Vagina (tissue), 2 donors: Measurements from ENCODE around the gene AKAP10. TPM values are rescaled to one million over a fixed set of nuclear protein-coding genes. Genes with fewer than 3 reads are reported as not detected.
A peak's percentile ranks its signal among the peaks of the same experiment; 100 is the strongest.

ENCODE experiments used
- DNase-seq, 2 donors: peaks; one replicate each; pipeline ENCODE4 v3.0.0-alpha.2; 2017; ENCODE audit errors: extremely low spot score in 2 of 2
- H3K27ac ChIP-seq: fragments of 200-600 bp; sonication (generic); one replicate; pipeline ENCODE4 v1.5.1; 2019
- H3K27me3 ChIP-seq: fragments of 200-600 bp; sonication (generic); one replicate; pipeline ENCODE4 v1.5.1; 2019
- H3K36me3 ChIP-seq, 2 donors: fragments of 200-600 bp; sonication (generic); one replicate each; pipeline ENCODE4 v1.5.1; 2017 to 2019
- H3K4me1 ChIP-seq: fragments of 200-600 bp; sonication (generic); one replicate; pipeline ENCODE4 v1.5.1; 2019
- H3K4me3 ChIP-seq, 2 donors: fragments of 200-600 bp; sonication (generic); 1 replicate in 1 of 2; 2 replicates in 1 of 2; pipeline ENCODE4 v1.5.1; 2016 to 2019
- H3K9me3 ChIP-seq: fragments of 200-600 bp; sonication (generic); one replicate; pipeline ENCODE4 v1.5.1; 2019
- POLR2A ChIP-seq, 2 donors: fragments of 450-650 bp; IDR thresholded peaks; one replicate each; pipeline ENCODE4 v1.6.1; 2017; ENCODE audit warnings: antibody characterized with exemption in 2 of 2, mild to moderate bottlenecking in 2 of 2, moderate library complexity in 2 of 2
- POLR2AphosphoS5 ChIP-seq, 2 donors: sonication (generic); formaldehyde crosslinking; IDR thresholded peaks; one replicate each; pipeline ENCODE4 v1.9.0; 2017; ENCODE audit warnings: antibody characterized with exemption in 2 of 2, mild to moderate bottlenecking in 2 of 2, low read depth in 1 of 2; ENCODE audit not compliant: insufficient read depth in 1 of 2
- intact Hi-C: fragments of 100-400 bp; cut with DNase I; formaldehyde crosslinking; loops from one replicate; pipeline ENCODE4 v1.15.1; 2023
- total RNA-seq: library from RNA; depleted of rRNA; stranded (reverse); fragments of >200 nt; gene quantifications from one replicate; pipeline ENCODE4 v1.2.3, GENCODE V29; 2016
- TF ChIP-seq, protein P1 (sequence below), 3 experiments: fragments of 450-650 bp in 2 of 3; fragments of 200-600 bp in 1 of 3; sonication (generic) in 1 of 3; IDR thresholded peaks; one replicate each; pipeline ENCODE4 v1.5.1; 2017 to 2019; ENCODE audit warnings: antibody characterized with exemption in 3 of 3, mild to moderate bottlenecking in 2 of 3, moderate library complexity in 2 of 3

Gene AKAP10
- total RNA-seq, 1 donor from 2014 or later = 23.3 TPM

GRCh38 chr17:19877364-19877945 is 100.2 kb downstream of the AKAP10 start:
- Histone ChIP-seq H3K9me3 (no peaks in the 10 kb centered on the region), H3K36me3 (no peaks in the 10 kb centered on the region), H3K4me3 (no peak overlapping the region), H3K27ac (no peak overlapping the region), H3K27me3 (no peaks in the 10 kb centered on the region), H3K4me1 (no peaks in the 10 kb centered on the region)
- TF ChIP-seq POLR2AphosphoS5 (IDR thresholded peaks at IDR 0.05; ENCODE audit: insufficient read depth in 1 of 2, low read depth in 1 of 2) (no peak), POLR2A (IDR thresholded peaks at IDR 0.05) (no peak)
- TF ChIP-seq, protein P1, sequence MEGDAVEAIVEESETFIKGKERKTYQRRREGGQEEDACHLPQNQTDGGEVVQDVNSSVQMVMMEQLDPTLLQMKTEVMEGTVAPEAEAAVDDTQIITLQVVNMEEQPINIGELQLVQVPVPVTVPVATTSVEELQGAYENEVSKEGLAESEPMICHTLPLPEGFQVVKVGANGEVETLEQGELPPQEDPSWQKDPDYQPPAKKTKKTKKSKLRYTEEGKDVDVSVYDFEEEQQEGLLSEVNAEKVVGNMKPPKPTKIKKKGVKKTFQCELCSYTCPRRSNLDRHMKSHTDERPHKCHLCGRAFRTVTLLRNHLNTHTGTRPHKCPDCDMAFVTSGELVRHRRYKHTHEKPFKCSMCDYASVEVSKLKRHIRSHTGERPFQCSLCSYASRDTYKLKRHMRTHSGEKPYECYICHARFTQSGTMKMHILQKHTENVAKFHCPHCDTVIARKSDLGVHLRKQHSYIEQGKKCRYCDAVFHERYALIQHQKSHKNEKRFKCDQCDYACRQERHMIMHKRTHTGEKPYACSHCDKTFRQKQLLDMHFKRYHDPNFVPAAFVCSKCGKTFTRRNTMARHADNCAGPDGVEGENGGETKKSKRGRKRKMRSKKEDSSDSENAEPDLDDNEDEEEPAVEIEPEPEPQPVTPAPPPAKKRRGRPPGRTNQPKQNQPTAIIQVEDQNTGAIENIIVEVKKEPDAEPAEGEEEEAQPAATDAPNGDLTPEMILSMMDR (IDR thresholded peaks at IDR 0.05) = no peak
- no peak for DNase-seq
- intact Hi-C loops = no loop called here

- Histone ChIP-seq H3K36me3 (no peaks in the 10 kb centered on the region), H3K4me3 (no peak overlapping the region), H3K9me3 (no peaks in the 10 kb centered on the region), H3K27me3 (no peaks in the 10 kb centered on the region), H3K27ac (no peak overlapping the region), H3K4me1 (no peaks in the 10 kb centered on the region)
- DNase-seq = no peak
- TF ChIP-seq, protein P1 (IDR thresholded peaks at IDR 0.05) = no peak
- TF ChIP-seq POLR2A (IDR thresholded peaks at IDR 0.05) (no peak), POLR2AphosphoS5 (IDR thresholded peaks at IDR 0.05; ENCODE audit: insufficient read depth in 1 of 2, low read depth in 1 of 2) (no peak)
- intact Hi-C loops = no loop called here
These were observed 101.0 kb downstream of the AKAP10 start for GRCh38 chr17:19876529-19877161.

- no peaks in the 10 kb centered on the region for H3K36me3 ChIP-seq
- no peaks in the 10 kb centered on the region for H3K27me3 ChIP-seq
- H3K9me3 ChIP-seq = no peaks in the 10 kb centered on the region
- H3K4me3 ChIP-seq = no peak overlapping the region
- no peaks in the 10 kb centered on the region for H3K4me1 ChIP-seq
- DNase-seq = no peak
- H3K27ac ChIP-seq = no peak overlapping the region
- TF ChIP-seq POLR2AphosphoS5 (IDR thresholded peaks at IDR 0.05; ENCODE audit: insufficient read depth in 1 of 2, low read depth in 1 of 2) (no peak), POLR2A (IDR thresholded peaks at IDR 0.05) (no peak)
- TF ChIP-seq, protein P1 (IDR thresholded peaks at IDR 0.05) = no peak
- intact Hi-C loops = no loop called here
These were observed 103.4 kb downstream of the AKAP10 start for GRCh38 chr17:19874256-19874655.

GRCh38 chr17:19873346-19873745 is 104.3 kb downstream of the AKAP10 start:
- Histone ChIP-seq H3K9me3 (no peaks in the 10 kb centered on the region), H3K4me3 (no peak overlapping the region), H3K27me3 (no peaks in the 10 kb centered on the region), H3K36me3 (no peaks in the 10 kb centered on the region), H3K27ac (no peak overlapping the region), H3K4me1 (no peaks in the 10 kb centered on the region)
- TF ChIP-seq POLR2AphosphoS5 (IDR thresholded peaks at IDR 0.05; ENCODE audit: insufficient read depth in 1 of 2, low read depth in 1 of 2) (no peak), POLR2A (IDR thresholded peaks at IDR 0.05) (no peak)
- TF ChIP-seq, protein P1 (IDR thresholded peaks at IDR 0.05) = no peak
- intact Hi-C loops = no loop called here
- DNase-seq = no peak

- H3K36me3 ChIP-seq = no peaks in the 10 kb centered on the region
- H3K27ac ChIP-seq = peak overlapping the region; percentile 88
- H3K9me3 ChIP-seq = no peaks in the 10 kb centered on the region
- peaks cover 17% of the 10 kb centered on the region for H3K4me1 ChIP-seq
- H3K27me3 ChIP-seq = no peaks in the 10 kb centered on the region
- peak overlapping the region; percentile 71 to 78 for H3K4me3 ChIP-seq
- TF ChIP-seq, protein P1 (IDR thresholded peaks at IDR 0.05) = no peak
- peak in 1 of 2 donors; percentile 5 for TF ChIP-seq POLR2AphosphoS5 (IDR thresholded peaks at IDR 0.05; ENCODE audit: insufficient read depth in 1 of 2, low read depth in 1 of 2)
- no peak for TF ChIP-seq POLR2A (IDR thresholded peaks at IDR 0.05)
- no peak for DNase-seq
- intact Hi-C loops = no loop called here
These were observed 109.6 kb downstream of the AKAP10 start for GRCh38 chr17:19868079-19868395.
